Stimulated activated CD8-positive, alpha-beta memory T cell treated with anti-CD3 and anti-CD28 coated beads, Interleukin-15, amount 100 ng/mL, for 48 hours (primary cell): ENCODE measurements around the gene ZNF816.
"Not testable (repeated sequence)": the region's sequence is repeated elsewhere in the genome, so short reads cannot be mapped to it uniquely, and the experiment has no call there.

Source experiments
- DNase-seq, 2 donors: peaks; one replicate each; pipeline ENCODE4 v3.0.0-alpha.2; 2020; ENCODE audit warnings: low read depth in 2 of 2

Gene ZNF816

GRCh38 chr19:52924641-52925040, 38.0 kb downstream of the ZNF816 start:
- DNase-seq: not testable (repeated sequence)

DNA sequence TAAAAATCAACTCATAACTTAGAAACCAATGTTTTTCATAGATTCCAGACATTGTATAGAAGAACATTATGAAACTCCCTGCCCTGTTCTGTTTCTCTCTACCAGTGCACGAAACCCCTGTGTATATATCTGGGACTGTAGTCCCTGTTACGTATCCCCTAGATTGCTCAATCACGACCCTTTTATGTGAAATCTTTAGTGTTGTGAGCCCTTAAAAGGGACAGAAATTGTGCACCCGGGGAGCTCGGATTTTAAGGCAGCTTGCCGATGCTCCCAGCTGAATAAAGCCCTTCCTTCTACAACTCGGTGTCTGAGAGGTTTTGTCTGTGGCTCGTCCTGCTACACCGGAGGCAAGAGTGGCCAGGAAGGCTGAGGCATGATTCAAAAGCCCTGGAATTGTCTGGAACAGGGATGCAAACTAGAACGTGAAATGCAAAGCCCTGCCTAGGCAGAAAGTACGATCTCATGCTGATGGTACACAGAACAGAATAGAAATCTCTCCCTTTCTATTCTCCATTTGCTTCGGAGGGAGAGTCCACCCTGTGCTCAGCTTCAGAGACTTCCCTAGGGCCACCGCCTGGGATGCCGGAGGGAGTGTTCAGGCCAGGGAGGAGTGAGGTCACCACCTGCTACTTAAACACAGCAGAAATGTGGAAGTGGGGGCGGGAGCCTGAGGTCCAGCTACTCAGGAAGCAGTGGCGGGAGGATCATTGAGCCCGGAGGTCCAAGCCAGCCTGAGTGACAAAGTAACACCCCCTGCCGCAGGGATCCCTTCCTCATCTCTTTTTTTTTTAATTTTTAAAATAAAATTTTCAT, 38.7 kb downstream of the ZNF816 start:
- no peak for DNase-seq

DNA sequence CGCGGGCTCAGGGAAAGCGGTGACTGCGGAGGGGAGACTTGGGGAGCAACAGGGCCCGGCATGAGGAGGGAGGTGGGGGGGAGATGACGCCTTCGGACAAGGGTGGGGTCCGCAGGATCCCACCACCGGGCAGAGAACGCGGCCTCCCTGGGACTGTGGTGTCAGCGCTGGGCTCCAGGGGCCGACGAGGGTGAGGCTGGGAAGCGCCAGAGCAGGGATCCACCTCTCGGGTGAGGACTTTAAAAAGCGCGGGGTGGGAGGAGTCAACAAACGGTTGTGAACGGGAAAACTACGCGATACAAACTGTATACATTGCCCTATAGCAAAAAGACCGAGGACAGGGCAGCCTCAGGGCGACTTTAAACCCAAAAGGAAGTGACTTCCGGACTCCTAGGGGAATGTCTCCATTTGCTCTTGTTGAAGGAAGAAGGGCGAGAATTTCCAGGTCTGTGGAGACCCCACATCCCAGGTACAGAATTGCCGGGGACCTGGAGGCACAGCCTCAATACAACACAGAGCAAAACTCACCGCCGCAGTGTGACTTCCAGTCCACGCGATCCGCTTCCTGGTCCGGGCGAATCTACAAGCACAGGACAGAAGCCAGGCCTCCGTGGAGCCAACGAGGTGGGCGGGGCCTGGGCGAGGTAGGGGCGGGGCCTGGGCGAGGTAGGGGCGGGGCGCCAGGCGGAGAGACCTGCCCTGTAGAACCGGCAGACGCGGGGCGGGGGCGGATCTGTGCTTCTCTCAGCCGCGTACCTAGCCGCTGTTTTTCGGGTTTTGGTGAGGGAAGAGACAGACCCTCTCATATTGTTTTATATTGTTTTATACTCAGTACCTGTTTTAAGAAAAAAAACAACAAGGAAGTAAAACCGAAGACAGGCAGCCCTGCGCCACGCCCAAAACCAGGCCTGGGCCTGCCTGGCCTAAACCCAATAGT, 39.6 kb downstream of the ZNF816 start, which contains the start of gene ZNF888:
ZNF888 (minus strand) TSS at position 588 of the 937 bp plus-strand sequence. CDS start 5,555 bp downstream, outside the sequence.
- DNase-seq: peak; percentile 66 to 77

DNA sequence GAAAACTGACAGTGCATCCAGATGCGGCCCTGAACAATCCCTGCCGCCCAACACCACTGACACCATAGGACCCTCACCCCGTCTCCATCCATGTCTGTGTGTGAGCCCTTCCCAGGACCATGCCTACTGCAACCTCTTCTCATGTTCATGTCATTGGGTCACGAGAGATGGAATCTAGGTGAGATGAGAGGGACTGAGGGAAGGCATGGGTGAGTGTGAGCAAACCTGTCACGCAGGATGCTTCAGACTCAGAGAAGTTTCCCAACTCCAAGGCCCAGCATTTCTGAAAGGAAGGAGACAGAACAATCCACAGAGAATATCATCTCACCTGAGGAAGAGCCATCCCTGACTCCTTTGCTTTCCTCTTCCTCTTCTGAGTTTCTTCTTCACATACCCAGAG, 45.1 kb downstream of the ZNF816 start:
- DNase-seq: no peak

DNA sequence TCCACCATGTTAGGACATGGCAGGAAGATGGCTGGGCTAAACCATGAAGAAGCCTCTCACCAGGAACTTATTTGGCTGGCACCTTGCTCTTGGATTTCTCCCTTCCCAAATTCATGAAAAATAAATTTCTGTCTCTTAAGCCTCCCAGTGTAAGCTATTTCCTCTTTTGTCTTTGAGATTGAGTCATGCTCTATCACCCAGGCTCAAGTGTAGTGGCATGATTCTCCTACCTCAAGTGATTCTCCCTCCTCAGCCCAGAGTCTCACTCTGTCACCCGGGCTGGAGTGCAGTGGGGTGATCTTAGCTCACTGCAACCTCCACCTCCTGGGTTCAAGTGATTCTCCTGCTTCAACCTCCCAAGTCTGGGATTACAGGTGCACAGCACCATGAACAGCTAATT, 52.0 kb downstream of the ZNF816 start:
- DNase-seq: no peak

- not testable (repeated sequence) for DNase-seq
Observed at GRCh38 chr19:52904052-52904780, 58.5 kb downstream of the ZNF816 start.

DNA sequence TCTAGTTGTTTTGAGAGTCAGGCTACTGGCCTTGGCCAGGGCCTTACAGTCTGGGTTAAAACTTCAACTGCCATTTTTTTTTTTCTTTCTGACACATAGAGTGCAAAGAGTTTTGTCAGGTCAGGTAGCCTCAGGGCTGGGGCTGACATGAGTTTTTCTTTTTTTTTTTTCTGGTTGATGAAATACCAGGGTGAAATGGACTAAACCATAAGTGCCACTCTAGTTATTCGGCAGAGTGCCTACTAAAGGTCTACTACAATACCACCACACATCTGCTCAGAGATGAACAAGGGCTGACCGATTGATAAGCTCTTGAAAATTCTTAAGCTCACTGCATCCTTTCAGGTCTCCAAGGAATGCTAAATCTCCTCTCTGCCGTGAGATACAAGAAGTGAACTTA, 60.8 kb downstream of the ZNF816 start:
- no peak for DNase-seq
